HG02852 (cell line): ENCODE results near the gene ASAP2.

Experiments
- ATAC-seq: cut with Tn5 transposase; IDR thresholded peaks from one replicate; pipeline ENCODE4 v1.9.1; 2021; ENCODE audit warnings: mild to moderate bottlenecking, moderate library complexity; ENCODE audit not compliant: unreplicated experiment

The ASAP2 gene

DNA sequence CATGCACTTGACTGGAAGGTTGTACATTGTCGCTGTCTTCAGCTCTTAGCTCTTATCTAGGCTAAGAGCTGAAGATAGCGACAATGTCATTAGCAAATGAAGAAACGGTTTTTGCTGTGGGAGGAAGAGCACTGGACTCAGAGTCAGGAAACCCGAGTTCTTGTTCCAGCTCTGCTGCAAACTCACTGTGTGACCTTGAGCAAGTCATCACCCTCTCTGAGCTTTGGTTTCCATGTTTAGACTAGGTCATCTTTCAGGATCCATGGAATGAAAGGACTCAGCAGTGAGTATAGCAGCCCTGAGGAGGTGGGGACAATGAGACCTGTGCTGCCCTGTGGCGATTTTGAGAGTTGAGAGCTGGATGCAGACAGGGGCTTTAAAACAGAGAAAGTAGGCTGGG is 85.3 kb downstream of the ASAP2 start:
- ATAC-seq = no peak

GRCh38 chr2:9292426-9292825 is 85.8 kb downstream of the ASAP2 start:
- no peak for ATAC-seq

GRCh38 chr2:9294764-9295163 is 88.2 kb downstream of the ASAP2 start:
- no peak for ATAC-seq

DNA sequence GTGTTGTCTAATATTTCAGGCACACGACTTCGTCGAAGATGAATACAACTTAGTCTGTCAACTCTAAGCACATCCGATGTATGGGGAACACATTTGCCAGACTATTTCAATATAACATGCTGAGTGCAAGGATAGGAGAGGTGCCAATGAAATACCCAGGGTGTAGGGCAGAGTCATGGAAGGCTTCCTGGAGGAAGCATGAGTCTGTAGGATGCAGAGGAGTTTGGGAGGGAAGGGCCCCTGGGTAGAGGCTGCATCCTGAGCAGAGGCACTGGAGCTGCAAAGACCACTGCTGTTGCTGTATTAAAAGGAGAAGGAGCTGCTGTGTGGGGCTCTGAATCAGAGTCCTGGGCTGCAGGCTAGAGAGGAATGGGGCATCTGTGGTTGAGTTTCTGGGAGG is 89.9 kb downstream of the ASAP2 start:
- no peak for ATAC-seq

DNA sequence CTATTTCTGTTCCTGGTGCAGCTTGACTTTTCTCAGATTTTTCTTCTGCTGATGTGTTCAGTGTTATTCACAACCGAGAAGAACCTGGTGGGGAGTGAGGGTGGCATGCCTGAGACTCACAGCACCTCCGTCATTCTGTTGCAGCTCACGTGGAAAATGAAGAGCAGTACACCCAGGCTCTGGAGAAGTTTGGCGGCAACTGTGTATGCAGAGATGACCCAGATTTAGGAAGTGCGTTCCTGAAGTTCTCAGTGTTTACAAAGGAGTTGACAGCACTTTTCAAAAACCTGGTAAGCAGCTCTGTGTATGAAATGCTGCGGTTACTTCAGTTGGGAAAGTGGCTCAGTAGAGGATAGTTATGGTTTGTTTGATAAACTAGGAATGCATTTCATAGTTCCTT is 90.5 kb downstream of the ASAP2 start:
- no peak for ATAC-seq

DNA sequence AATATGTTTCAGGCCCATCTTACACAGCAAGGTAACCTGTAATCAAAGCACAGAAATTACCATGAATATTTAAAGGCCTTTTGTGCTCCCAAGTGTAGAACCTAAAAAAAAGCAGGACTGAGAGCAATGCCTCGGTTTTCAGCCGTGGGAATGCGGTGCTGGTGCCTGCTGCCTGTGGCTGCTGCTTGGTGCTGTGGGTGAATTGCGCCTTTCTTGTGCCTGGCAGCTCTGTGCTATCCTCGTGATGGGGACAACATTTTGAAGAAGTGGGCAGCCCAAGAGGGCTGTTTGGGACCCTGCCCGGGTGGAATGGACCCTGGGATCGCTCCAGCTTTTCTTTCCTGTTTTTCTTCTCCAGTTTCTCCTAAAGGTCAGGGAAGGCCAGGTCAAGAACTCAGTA is 91.2 kb downstream of the ASAP2 start:
- no peak for ATAC-seq

DNA sequence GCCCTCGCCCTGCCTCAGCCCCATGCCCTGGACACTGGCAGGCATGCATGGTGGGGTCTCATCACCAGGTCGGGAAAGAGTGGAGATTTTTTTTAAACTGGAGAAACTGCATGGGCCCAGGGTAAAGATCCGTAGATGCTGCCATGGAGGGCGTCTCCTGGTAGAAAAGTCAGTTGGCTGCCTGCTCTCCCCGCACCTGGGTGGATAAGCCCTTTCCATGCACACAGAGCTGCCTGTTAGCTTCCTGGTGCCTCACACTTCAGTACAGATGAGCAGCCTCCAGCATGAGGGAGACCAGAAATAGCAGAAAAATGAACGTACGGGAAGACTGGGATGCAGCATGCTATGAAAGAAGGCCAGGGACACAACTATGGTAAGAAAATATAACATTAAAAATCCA is 92.0 kb downstream of the ASAP2 start:
- ATAC-seq = no peak

GRCh38 chr2:9299161-9300100 is 92.8 kb downstream of the ASAP2 start:
- no peak for ATAC-seq

DNA sequence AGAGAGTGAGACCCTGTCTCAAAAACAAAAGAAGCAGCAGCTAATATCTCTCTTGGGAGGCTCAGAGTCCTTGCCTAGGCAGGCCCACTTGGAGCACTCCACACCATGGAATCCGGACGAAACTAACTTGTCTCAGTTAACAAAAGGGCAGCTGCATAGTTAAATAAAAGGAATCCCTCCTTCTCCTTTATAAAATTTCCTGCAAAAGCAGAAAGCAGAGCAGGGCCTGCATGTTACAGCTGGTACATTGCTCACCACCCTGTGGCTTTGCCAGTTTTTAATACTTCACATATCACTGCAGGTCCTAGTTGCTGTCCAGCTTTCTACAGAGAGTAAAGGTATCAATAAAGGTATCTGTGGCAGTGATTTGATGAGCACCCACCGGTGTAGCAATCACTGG is 93.6 kb downstream of the ASAP2 start:
- ATAC-seq = no peak

GRCh38 chr2:9300829-9301453 is 94.3 kb downstream of the ASAP2 start:
- ATAC-seq = no peak

- no peak for ATAC-seq
Observed at GRCh38 chr2:9302755-9303154, 96.1 kb downstream of the ASAP2 start.

DNA sequence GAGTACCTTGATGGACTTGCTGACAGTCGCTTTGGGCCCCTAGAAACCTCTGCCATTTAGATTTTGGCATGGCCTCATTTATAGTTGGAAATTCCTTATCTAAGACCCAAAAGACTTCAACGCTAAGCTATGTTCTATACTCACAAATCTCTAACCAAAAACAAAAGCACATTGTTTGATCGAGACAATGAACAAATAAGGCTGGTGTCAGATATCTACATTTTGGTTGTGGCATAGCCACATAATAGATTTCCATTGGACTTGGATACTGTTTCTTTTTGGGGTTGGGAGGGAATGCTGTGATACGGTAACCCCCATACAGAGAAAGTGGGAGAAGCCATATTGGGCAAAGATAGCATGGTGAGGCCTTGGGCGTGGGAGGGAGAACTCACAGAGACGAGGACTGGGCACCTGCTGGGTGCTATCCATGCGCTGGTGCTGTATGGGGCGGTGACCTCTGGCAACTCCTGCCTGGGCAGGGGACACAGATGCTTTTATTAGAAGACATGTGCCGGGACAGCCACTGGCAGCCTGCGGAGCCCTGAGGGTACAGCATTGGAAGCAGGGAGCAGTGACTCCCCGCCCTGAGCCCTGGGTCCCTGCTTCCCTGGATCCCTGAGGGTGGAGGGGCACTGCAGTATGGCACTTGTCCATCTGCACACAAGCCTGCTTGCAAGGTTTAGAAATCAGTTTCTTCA is 97.1 kb downstream of the ASAP2 start:
- ATAC-seq = no peak

DNA sequence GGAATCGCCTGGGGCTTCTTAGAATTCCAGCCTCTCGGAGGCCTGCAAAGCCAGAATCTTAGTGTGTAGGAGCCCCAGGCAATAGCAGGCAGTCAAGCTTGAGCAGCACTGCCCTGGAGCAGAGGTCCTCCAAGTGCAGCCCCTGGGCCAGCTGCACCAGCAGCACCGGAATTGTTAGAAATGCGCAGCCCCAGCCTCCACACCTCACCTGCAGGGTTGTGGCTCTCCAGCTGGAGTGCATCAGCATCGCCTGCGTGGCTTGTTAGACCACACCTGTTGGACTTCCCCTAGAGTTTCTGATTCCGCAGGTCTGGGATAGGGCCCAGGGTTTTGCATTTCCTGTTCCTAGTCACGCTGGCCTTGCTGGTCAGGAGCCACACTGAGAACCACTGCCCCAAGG is 100.3 kb downstream of the ASAP2 start:
- no peak for ATAC-seq

- ATAC-seq = no peak
Observed at GRCh38 chr2:9307535-9307934, 100.9 kb downstream of the ASAP2 start.

DNA sequence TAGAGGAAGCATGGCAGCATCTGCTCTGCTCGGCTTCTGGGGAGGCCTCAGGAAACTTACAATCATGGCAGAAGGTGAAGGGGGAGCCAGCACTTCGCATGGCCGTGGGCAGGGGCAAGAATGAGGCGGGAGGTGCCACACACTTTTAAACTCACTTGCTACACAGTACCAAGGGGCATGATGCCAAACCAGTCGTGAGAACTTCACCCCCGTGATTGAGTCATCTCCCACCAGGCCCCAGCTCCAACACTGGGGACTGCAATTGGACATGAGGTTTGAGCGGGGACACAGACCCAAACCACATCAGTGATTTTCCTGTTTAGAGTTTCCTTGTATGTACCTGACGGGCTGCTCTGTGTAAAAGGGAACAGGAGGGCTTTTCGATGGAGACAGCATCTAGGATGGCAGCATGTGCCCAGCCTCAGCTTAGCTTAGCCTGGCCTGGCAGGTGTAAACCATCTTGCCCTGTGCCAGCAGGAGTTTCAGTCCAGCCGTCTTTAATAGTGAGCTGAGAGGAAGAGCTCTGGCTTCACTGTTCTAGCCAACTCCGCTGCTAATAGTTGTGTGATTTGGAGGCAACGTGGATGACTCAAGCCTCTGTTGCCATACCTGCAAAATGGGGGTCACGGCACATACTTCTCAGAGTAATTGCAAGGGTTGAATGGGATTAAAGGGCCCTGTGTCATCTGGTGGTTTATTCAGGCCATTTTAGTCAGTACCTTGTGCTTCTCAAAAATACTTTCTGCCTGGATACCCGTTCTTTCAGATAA is 101.8 kb downstream of the ASAP2 start:
- no peak for ATAC-seq

DNA sequence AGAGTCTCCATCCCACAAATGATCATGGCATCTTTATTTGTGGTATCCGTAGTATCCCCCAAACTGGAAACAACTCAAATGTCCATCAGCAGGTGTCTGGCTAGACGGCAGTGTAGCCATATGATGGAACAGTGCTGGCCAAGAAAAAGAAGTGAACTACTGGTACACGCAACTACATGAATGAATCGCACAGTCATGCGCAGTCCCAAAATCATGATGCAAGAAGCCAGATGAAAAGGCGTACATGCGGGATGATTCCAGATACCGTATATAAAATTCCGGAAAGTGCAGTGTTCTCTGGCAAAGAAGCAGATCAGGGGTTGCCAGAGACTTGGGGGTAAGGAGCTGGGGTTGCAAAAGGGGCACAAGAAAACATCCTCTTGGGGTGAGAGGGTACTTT is 102.5 kb downstream of the ASAP2 start:
- ATAC-seq = no peak

DNA sequence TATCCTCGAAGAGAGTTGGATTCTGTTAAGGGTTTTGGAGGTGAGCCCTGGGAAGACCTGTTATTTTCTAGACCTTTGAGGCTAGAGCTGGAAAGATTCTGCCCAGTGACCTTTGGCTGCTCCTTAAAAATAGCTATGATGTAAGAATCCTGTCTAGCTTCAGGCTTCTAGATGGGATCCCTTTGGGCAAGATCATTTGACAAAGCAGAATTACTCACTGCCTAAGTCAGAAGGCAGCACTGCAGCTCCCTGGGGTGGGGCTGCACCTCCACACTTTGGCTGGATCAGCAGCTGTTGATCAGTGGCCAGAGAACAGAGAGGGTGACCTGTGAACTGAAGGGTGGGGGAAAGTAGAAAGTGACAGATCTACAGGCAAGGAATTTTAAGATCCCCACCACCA is 103.8 kb downstream of the ASAP2 start:
- no peak for ATAC-seq

DNA sequence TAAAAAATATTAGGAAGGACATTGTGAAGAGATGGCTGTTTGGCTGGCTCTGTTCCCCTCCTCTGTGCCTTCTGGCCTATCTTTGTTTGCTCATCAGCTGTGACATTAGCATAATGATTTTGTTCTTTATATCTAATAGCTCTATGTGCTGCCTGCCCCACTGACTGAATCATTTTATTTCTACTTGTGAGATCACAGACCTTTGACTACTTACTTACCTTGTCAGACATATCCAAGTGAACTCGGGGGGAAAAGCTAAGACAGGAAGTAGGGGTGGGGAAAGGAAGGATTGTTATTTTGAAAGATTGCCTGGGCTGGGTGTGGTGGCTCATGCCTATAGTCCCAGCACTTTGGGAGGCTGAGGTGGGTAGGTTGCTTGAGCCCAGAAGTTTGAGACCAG is 104.2 kb downstream of the ASAP2 start:
- ATAC-seq = no peak

- no peak for ATAC-seq
Observed at GRCh38 chr2:9311488-9311887, 104.9 kb downstream of the ASAP2 start.

DNA sequence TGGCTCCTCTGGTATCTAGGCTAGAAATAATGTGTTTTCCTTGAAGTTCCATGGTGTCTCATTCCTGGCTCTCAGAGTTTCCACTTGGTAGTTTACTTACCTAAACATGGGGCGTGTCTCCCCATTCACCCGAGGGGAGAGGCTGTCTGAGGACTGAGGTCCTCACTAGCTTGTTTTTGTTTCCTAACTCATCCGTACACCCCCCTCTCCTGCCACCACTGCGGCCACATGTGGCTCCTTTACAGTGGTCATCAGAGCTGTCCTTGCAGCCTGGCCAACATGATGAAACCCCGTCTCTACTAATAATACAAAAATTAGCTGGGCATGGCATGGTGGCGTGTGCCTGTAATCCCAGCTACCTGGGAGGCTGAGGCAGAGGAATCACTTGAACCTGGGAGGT is 106.0 kb downstream of the ASAP2 start:
- no peak for ATAC-seq

GRCh38 chr2:9313443-9313842 is 106.8 kb downstream of the ASAP2 start:
- ATAC-seq = no peak
